GM21360 (cell line): ENCODE results near the gene FAM241B.

Experiments
- ATAC-seq: cut with Tn5 transposase; IDR thresholded peaks from one replicate; pipeline ENCODE4 v1.9.1; 2021; ENCODE audit warnings: mild to moderate bottlenecking, moderate library complexity; ENCODE audit not compliant: unreplicated experiment

Gene FAM241B

DNA sequence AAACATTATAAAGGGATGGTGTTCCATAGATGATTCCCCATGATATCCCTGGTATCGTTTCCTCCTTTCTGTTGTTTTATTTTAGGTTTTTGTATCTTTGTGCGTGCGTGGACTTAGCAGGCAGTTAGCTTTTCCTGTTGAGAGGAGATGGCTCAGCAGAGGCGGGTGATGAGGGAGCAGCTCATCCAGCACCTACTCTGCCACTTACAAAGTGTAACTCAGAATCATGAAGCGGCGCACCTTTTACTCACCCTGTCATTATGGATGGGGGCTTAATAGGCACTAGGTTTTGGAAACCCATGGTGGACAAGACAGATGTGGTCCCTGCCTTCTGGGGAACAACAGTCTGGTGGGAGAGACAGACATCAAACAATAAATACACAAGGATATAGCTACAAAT, 17.1 kb downstream of the FAM241B start:
- ATAC-seq = no peak

DNA sequence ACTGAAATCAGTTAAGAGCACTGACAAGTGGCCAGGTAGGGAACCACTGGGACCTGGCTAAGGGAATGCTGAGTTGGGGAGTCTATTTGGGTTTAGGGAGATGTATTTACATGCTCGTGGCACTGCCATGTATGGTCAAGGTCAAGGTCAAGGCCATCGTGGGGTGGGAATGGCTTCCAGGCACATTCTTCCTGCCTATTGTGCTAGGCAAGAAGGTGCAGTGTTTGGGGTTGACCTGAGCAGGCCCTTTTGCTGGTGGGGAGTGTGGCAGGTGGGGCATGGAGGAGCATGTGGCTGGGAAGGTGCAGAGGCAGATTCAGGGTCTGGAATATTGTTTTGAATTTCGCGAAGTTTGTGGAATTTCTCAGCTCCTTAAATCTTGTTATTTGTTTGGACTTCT, 17.8 kb downstream of the FAM241B start:
- no peak for ATAC-seq

DNA sequence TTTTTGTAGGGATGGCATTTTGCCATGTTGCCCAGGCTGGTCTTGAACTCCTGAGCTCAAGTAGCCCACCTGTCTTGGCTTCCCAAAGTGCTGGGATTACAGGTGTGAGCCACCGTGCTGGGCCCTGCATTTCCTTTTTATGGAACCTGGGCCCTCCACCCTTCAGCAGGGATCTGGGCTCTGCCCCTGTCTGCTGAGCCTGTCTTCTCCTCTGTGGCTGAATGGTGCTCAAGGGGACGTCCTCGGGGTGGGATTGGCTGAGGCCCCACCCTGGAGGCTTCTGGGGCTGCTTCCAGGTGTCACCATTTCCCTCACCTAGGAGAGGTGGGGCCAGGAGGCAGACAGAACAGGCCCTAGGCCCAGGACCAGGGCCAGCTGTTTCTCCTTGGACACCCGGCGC, 18.4 kb downstream of the FAM241B start:
- ATAC-seq = no peak

DNA sequence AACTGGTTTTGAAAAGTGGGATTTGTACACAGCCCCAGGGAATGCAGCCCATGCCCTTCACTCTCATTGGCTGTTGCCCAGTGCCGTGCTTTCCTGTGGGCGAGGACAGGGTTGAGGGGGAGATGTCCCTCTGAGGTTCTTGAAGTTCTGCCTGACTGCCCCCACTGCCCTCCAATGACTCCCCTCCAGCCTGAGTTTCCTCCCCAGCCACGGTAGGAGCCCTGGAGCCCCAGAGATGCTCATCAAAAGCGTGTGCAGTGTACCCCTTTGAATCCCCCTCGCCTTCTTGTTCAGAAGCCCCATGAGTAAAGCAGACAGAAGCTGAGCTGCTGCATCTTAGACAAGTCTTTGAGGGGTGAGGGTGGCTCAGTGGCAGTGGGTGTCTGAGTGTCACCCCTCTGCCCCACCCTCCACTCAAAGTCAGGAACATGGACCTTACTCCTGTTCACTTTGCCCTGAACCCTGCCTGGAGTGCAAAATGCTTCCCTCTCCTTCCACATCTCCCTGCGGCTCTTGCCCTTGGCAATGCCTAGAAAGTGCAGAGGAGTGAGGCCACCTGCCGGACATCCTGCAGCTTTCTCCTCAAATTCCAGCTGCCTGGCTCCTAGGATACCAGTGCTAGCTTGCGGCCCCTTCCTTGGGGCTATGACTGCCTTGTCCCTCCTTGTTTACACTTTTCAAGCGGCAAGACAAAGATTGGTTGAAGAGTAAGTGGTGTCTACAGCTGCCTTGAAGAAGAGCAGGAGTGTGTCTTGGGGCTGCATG, 19.9 kb downstream of the FAM241B start:
- ATAC-seq = no peak

DNA sequence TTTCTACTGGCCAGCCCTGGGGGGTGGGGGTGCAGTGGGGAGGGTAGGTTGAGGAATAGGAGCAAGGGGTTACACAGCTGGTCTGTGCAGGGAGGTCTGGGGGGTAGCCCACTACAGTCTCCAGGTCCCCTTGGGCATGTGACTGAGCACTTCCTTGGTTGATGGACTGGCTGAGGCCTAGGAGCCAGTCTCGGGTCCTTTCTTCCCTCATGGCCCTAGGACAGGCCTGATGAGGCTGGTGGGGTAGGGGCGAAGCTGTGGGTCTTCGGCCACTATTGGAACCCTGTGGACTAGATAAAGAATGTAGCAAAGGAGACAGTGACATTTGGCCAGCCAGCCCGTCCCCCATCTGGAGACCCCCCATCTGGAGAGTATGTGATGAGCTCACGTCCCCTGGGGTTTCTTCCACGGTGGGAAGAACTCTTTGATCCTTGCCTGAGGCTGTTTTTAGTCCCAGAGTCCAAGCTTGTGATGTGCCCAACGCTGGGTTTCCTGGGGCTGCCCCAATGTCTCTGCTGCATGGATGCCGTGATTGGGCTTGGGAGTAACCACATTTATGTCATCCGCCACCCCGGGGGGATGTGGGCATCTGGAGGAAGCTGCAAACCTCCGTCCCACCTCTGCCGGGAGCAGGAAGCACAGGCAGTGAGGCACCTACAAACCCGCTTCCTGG, 20.7 kb downstream of the FAM241B start:
- no peak for ATAC-seq

DNA sequence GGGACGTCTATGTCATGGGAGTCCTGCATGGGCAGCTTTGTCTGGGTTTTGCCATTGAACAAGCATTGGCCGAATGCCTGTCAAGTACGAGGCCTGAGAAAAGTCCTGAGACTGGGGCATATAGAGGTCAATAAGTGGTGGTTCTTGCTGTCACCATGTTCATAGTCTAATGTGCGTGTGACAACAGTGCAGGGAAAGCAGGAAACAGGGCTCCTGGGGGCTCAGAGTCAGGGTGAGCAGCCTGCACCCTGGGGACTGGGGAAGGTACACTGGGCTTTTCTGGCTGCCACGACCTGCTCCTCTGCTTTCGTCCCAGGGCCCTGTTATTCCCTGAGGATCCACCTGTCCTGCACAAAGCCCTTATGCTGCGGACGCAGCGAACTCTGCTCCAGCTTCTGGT, 21.3 kb downstream of the FAM241B start:
- ATAC-seq = no peak

DNA sequence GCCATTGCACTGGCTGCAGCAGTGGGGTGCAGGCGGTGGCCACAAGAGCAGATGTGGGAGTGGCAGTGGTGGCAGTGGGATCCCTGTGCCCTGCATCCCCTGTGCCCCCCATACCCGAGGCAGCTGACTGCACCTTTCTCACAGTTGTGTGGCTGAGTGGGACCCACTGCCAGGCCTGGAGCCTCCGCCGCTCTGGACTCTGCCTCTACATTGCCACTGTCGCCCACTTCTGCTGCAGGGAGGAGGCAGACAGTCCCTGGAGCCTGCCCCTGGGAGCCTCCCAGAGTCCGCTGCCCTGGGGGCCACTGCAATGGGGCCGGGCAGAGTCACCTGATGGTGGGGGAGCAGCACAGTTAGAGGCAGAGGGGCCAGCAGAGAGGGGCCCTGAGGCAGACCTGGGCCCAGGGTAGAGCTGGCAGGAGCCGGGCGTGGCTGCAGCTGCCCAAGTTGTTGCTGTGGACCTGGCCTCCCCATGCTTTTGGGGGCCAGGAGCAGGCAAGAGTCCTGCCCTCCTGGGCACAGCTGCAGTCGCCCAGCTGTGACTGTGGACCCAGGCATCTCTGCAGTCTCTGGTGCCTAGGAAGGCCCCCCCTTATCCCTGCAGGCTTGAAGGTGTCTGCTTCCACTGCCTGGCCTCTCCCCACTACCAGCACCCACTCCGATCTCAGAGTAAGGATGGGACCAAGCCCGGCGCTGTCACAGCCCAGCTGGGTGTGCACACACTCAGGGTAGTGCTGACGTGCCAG, 22.2 kb downstream of the FAM241B start:
- ATAC-seq = no peak

DNA sequence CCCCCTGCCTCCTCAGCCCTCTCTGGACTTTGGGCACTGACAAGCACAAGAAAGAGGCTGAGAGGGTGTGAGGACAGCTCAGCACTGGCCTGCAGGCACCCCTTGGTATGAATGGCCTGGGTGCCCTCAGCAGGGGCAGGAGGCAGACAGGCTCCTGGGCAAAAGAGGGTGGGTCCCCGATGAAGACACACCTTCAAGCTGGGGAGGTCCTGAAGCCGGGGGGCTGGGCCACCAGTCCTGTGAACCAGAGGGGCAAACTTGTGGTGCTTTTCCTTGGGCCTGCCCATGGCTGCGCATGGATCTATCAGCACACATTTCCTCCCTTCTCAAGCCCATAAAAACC, 22.8 kb downstream of the FAM241B start:
- no peak for ATAC-seq

DNA sequence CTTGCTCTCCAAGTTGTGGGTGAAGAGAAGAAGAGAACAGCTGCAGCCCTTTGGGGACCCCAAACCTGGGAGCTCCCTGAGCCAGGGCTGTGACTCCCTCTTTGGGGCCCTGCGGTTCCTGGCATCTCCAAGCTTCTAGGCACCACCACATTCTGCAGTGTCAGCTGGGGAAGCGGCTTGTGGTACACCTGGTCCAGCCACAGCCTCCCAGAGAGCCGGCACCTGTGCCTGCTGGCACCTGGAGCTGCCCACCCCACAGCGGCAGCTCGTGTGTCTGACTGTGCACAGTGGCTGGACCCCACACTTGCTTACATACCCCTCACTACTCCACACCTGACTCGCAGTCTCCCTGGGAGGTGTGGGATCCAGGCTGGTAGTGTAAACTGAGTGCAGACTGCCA, 23.5 kb downstream of the FAM241B start:
- no peak for ATAC-seq

DNA sequence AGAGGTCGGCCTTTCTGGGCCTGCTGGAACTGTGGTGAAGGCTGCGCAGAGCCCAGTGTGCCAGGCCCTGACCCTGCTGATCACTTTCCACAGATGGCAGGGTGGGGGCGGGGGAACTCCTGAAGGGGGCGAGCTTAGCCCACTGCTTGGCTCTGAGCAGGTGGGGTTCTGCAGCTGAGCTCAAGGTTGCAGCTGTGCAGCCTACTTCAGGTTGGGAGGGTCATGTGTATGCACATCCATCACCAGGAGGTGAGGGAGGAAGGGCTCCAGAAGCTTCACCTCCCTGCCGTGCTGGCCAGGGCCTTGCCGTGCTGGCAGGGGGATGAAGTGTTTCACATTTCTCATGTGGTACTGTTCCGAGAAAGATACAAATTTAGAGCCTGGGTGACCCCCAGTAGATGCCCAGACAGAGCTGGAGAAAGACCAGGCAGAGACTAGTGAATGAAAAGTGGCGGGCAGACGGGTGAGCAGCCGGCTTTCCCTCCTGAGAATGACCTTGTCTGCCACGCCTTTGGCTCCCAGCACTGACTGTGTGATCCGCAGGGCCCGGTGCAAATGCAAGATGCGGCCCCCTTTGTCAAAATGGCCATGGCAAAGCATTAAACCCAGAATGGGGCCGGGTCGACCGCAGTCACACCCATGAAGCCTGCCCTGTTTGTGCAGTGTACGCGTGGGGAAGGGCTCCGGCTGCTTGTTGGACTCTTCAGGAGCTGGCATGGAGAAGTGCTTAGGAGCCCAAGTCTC, 25.2 kb downstream of the FAM241B start:
- ATAC-seq = no peak

DNA sequence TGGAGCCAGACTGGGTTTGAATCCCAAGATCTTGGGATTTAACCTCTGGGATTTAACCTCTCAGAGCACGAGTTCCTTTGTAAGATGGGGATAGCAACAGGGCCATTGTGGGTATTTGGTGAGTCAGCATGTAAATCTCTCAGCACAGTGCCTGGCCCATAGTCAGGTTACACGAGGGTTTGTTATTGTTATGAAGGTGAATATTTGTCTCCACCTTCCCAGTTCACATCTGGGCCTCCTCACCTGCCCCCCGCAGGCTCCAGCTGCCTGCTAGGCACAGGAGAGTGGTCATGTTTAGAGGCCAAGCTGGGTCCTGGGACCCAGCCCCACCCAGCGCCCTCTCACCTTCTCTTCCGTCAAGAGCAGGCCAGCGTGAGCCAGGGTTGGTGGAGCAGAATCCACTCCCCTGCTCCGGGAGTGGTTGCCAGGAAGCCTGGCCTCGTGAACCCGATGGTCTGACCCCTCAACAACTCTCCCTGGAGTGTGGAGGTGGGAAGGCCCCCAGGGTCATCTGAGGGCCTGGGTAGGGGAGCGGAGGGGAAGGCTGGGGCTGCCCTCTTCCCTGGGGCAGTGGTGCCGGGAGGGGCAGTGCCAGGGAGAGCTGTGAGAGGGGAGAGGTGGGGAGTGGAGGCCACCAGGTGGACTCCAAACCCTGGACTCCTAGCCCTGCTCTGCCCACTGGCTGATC, 26.0 kb downstream of the FAM241B start:
- no peak for ATAC-seq

DNA sequence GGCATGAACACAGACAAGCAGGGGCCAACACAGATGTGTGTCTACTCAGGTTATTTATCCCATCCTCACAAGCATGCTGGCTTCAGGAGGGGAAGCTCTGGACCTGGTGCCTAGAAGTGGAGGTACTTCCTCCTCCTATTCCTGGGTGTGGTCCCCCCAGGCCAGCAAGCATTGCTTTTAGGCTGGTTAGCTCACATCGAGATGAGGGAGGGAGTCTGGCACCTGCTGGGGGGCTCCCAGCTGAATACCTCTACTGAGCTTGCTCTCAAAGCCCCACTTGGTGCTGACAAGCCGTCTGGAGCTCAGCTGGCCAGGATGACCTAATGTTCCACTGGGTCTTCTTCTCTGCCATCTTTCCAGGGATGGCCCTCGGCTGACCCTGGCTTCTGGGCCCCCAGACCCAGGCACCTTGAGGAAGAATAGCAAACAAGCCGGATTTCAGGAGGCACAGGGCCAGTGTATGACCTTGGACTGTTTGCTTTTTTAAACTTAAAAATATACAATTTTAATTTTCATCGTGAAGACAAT, 26.8 kb downstream of the FAM241B start:
- no peak for ATAC-seq

DNA sequence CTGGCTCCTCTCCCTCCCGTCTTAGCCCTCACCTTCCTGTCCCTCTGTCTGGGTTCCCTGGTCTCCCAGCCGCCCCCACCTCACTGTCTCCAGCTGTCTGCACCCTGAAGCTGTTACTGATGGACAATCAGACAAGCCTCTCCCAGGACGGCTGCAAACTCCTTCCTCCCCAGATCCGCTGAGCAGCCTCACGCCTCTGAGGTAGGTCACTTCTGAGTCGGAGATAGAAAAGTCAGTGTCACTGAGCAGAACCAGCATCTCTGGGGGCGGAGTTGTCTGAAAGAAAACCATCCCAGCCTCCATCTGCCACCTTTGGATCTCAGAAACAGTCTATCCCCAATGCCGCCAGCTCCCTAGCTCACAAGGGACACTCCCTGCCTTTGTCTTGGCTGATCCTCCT, 27.4 kb downstream of the FAM241B start:
- ATAC-seq = no peak

DNA sequence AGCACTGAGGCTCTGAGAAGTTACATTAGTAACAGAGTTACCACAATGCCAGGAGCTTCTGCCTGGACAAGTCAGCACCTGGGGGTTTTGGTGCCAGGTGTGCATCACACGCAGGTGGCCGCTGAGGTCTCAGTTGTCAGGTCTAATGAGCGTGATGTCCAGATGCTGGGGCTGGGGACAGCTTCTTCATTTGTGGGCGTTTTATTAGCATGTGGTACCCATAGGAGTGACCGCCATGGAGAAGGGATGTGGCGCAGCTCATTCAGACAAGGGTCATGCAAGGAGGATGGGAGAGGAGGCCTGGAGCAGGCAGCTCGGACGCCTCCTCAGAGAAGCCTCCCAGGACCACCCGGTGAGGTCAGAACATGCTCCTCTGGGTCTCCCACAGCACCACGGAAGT, 27.8 kb downstream of the FAM241B start:
- ATAC-seq = no peak

DNA sequence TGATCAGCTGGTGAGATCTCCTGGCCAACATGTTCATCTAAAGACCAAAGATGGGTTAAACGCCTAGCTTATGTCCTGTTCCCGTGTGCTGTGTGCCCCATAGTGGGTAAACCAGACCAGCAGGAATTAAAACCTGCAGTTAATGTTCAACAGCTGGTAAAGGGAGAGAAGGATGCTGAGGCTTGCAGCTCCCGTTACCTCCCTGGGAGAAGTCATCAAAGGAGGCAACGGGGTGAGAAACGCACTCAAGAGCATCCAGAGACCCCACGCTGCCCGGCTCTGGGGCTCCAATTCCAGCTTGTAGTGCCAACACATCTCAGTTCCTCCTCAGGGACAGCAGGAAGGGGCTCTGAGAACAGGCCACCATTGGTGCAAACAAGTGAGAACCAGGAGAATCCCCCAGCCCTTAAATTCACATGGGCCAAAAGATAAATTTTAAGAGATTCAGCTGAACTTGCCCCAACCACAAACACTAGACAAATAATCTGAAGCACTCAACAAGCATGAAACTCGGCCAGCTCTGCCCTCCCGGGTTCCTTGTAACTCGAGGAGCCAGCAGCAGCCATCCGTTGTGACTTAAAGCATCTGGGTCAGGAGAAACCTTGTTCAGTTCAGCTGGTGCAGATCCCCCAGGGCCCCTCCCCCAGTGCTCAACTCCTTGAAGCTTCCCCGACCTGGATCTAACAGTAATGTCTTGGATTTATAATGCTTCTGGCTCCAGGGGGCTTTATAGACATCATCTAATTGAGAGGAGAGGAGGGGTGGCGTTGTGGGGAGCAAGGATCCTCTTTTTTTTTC, 29.4 kb downstream of the FAM241B start:
- no peak for ATAC-seq

DNA sequence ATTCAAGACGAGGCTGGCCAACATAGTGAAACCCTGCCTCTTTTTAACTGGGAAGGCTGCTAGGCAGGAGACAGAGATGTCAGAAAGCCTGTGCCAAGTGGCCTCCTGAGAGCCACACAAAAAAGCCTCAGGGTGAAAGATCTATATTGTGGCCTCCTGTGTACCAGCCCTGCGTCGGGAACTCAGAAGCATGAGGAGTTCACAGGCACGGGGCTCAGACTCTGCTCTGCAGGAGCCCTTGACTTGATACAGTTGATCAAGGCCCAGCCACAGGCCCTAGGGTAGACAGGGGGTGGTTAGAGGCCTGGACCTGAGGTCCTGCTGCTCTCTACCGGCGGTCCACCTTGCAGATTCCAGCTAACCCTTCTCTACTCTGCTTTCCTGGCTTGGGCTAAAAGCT, 30.2 kb downstream of the FAM241B start:
- no peak for ATAC-seq

DNA sequence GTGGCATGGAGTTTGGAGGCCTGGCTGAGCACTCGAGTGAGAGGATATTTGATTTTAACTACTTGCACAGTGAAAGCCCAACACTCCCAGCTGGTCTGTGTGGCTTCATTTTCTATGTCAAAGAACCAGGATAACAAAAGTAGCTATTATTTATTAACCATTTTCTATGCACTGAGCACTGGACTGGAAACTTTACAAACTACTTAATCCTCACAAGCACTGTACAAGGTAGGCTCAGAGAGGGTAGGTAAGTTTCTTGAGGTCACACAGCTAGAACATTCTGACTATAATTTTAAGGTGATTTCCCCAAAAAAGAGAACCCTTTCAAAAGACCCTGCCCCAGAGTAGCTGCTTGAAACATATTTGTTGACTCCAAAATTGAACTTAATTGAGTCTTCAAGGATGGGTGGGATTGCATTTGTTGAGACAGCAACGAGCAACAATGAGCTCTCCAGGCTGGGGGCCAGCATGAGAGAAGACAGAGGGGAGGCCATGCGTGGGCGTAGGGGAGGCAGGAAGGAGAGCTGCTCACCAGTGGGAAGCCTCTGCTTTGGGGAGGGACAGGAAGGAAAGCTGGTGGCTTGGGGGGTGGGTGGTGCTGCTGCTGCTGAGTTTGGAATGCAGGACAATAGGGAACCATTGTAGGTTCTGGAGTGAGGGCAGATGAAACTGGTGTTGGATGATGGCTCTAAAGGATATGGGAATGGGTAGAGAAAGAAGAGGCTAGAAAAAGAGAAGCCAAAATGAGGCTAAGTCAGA, 31.5 kb downstream of the FAM241B start:
- no peak for ATAC-seq

DNA sequence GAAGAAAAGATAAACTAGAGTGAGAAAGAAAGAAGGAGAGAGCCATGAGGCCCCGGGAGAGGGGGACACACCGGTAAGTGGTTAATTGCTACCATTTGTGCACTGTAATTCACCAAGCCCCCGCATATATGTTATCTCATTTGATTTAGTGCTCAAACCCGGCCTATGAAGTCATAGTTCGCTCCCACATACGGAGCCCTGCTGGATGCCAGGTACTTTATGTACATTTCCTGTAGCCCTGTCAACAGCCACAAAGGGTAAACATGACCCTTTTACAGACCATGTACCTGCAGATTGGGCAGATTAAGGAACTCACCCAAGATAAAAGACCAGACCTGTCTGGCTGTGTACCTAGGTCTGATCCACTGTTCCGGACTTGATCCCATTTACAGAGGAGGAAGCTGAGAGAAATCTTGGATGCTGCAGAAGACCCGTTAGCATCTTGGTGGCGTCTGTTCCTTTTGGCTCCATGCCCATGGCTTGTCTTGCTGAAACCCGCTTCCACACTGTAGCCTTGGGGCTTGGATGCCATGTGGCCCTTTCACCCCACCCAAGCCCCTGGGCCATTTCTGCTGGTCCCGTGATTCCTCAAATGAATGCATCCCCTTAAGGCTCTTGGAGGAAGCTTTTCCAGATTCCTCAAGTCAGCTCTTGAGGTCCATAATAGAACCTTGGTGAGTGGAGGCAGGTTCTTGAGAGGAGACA, 32.3 kb downstream of the FAM241B start:
- ATAC-seq = no peak
